SW480 (cell line): ENCODE measurements around the gene INTS3.
"Not testable (repeated sequence)": the region's sequence is repeated elsewhere in the genome, so short reads cannot be mapped to it uniquely, and the experiment has no call there.

Experiments
- DNase-seq: peaks from one replicate; pipeline ENCODE4 v3.0.0-alpha.2; 2016; ENCODE audit warnings: low spot score

The INTS3 gene

GRCh38 chr1:153763365-153764225 lies 35.7 kb downstream of the INTS3 start:
- DNase-seq: no peak

DNA sequence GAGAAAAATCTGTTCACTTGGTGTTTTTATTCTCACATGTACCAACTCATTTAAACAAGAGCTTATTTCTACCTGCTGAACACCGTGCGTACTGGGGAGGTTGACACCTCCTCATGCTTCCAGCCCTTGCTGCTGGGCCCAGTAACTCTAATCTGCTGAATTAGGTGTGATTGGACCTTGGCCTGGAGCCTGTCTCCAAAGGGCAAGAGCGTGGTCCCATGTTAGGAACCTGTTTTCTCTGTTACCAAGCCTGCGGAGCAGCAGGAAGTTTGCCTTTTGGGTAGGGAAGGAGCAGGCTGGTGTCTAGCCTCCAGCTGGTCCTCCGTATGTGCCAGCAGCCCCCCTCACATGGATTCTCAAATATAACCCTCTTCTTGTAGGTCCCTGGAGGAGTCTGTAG lies 36.5 kb downstream of the INTS3 start:
- DNase-seq: no peak

GRCh38 chr1:153766663-153767062 lies 38.8 kb downstream of the INTS3 start:
- not testable (repeated sequence) for DNase-seq

- no peak for DNase-seq
Observed at GRCh38 chr1:153767519-153767918, 39.7 kb downstream of the INTS3 start.

DNA sequence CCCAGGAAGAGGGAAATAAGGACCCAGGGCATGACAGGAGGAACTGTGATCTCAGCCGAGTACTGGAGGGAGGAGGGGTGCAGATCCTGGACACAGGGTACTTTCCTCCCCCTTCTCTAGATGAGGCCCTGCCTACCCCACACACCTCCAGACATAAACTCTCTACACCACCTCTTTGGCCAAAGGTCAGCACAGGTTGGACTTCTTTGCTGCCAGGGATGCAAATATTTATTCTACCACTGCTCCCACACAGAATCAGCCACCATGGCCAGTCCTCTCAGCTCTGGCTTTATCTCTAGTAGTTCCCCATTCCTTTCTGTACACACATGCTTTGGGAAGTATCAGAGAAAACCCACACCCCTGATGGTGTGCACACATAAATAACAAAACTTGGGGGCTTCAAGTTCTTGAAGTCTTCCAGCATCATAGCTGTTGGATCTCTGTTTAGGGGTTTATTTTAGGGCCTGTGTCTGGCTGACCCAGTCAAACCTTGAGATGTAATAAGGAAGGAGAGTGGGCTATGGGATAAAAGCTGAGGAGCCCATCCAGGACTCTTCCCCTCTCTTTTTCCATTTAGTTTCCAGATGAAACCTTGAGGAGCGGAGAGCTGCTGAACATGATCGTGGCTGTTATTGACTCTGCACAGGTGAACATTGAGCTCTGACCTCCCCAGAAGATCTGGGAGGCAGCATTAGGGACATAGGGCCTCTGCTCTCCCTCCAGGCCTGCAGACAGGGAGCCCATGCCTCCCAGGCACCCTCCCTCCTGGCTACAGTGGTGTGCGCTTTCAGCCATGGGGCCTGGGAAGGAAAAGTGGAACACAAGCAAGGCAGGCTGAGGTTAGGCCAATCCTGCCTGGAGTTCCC lies 40.7 kb downstream of the INTS3 start:
- DNase-seq: no peak

DNA sequence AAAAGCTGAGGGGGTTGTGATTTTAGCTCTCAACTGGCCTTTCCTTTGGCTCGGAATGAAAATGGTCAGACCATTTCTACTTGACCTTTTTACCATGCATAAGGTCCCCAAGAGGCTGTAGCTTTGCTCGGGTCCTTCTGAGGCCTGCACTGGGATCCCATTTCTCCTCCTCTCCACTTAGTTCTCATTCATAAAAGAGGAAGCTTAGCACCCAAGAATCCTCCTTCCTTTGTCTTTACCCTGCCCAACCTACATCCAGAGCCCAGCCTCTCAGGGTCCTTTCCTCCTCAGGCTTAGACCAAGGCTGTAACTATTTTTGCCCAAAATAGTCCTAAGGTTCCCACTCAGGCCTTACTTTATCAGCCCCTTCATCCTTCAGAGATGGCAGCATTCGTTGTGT lies 41.4 kb downstream of the INTS3 start:
- DNase-seq: no peak

DNA sequence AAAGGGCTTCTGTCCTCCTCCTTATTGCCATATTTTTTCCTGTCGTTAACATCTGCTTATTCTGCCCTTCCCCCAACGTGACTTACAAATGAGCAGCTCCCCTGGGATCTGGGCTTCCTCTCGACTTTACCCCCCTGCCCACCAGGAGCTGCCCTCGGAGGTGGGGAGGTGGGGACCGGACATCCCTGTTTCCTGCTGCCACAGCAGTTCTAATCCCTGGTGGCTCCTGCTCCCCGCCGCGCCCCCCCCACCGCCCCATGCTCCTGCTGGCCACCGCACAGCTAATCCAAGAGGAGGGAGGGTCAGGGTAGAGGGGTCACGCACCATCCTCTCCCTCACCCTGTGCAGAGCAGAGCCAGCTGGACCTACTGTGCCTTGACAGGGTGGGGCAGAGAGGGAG lies 42.9 kb downstream of the INTS3 start:
- no peak for DNase-seq

DNA sequence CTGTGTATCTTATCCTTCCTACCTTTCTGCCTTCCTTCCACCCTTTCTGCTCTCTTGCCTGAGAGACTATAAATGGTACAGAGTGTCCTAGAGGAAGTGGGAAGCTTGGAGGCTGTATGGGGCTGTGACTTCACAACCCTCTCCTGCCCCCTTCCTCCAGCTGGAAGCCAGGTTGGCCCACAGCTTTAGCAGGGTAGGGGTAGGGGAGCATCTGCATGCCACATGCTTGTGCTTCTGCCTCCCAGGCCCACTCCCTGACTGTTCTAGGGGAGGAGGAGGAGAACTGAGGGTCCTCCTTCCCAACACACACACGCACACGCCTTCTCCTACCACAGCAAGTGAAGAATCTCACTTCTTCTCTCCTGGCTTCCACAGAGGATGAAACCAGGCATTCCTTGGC lies 43.4 kb downstream of the INTS3 start:
- no peak for DNase-seq

DNA sequence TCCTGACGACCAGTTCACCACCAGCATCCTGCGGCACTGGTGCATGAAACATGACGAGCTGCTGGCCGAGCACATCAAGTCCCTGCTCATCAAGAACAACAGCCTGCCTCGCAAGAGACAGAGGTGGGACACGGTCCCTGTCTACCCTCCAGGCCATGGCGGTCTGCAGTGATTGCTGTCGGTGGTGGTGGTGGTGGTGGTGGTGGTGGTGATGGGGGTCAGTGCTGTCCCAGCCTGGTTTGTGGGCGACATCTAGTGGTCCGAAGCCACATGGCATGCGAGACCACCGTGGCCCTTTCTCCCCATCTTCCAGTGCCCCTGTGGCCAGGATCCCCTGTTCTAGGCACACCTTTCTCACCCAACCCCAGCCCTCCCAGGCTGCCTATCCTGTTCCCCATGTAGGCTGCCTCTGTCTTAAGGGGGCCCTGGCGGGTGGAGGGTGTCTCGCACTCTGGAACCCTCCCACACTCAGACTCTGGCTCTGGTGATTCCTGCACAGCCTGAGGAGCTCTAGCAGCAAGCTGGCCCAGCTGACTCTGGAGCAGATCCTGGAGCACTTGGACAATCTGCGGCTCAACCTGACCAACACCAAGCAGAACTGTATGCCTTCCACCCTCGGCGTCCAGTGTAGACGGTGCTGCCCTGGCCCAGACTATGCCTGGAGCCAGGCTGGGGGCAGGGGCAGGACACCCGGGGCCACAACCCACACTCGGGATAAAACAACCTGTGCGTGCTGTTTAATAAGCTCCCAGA lies 44.2 kb downstream of the INTS3 start:
- no peak for DNase-seq

DNA sequence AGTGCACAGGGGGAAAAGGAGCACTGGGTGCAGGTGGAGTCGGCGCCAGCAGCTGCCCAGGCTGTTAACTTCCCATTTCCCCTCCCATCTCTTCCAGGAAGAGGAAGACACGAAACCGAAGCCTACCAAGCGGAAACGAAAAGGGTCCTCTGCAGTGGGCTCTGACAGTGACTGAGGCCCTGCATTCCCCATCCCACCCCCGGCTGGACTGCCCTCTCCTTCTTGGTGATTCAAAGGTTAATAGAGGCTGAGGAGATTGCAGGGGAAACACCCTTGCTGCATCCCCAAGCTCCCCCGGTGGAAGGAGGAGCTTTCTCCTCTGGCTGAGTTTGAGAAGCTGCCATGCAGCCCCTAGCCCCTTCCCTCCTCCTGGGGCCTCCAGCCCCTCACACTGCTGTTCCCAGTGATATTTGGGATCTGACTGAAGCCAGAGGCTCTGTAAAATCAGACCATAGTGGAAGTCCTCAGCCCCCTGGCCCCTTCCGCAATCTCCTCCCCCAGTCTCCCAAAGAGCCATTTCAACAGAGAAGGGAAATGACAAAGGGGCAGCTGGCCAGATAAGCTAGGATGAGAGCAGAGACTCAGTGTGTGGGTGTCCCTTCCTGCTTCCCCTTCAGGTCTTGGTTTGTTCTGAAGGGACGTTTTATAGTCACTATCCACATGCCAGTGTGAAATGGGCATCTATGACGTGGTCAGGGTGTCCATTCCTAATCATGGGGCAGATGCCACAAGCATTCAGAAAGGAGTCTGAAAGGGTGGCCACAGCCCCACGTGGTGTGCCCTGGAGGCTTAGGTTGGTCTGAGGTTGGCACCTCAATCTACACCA lies 45.5 kb downstream of the INTS3 start:
- no peak for DNase-seq

GRCh38 chr1:153774026-153774595 lies 46.3 kb downstream of the INTS3 start:
- DNase-seq: no peak

DNA sequence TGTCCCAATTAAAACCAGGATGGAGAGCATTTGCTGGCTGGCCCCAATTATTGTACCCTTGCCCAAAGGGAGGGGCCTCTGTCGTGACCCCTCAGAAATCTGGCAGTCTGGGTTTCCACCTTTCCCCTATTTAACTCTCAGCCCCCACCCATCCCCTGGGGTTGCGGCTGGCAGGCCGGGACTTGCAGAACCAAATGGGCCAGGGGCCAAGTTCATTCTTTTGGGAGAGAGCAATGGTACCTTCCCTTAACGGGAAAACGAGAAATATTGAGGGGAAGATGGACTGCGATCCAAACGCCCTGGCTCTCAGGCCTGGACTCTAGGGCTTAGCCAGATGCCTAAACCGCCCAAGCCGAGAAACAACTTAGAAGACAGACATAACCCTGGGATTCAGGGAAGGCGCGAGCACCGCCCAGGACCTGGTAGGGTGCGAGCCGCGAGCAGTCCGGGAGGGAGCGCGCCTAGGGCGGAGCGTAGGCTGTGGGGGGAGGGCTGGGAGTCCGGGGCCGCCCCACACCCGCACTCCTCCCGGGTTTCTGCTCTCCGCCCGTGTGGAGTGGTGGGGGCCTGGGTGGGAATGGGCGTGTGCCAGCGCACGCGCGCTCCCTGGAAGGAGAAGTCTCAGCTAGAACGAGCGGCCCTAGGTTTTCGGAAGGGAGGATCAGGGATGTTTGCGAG lies 47.1 kb downstream of the INTS3 start, which contains the start of gene SLC27A3:
TSS of gene SLC27A3 (plus strand) at position 628 of the 678 bp plus-strand sequence. CDS start 91 bp downstream, outside the sequence.
- DNase-seq: no peak

DNA sequence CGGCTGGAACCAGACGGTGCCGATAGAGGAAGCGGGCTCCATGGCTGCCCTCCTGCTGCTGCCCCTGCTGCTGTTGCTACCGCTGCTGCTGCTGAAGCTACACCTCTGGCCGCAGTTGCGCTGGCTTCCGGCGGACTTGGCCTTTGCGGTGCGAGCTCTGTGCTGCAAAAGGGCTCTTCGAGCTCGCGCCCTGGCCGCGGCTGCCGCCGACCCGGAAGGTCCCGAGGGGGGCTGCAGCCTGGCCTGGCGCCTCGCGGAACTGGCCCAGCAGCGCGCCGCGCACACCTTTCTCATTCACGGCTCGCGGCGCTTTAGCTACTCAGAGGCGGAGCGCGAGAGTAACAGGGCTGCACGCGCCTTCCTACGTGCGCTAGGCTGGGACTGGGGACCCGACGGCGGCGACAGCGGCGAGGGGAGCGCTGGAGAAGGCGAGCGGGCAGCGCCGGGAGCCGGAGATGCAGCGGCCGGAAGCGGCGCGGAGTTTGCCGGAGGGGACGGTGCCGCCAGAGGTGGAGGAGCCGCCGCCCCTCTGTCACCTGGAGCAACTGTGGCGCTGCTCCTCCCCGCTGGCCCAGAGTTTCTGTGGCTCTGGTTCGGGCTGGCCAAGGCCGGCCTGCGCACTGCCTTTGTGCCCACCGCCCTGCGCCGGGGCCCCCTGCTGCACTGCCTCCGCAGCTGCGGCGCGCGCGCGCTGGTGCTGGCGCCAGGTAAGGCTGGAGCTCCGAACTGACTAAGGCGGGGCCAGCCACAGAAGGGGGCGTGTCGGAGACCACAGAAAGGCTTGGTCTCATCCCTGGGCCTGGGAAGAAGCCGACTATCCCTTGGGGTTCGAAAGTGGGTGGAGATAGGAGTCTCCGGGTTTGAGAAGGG lies 47.8 kb downstream of the INTS3 start:
- DNase-seq: peak; percentile 72

GRCh38 chr1:153776352-153776751 lies 48.5 kb downstream of the INTS3 start:
- DNase-seq: no peak

DNA sequence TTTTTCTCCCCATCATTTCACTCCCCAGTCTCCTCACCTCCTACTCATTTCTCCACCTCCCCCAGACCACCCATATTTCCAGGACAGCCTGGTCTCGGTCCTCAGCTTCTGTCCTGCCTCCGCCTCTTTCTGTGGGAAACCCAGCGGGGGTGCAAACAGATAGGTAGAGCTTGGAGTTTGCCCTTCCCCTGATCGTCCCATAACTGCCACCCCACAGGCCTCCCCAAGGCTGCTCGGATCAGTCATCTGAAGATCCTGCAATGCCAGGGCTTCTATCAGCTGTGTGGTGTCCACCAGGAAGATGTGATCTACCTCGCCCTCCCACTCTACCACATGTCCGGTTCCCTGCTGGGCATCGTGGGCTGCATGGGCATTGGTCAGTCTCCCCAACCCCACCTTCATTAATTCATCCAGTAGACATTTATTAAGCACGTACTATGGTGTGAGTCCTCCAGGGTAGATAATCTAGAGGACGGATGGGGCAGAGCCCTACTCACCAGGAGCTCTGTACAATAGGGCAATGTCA lies 49.1 kb downstream of the INTS3 start:
- DNase-seq: no peak

DNA sequence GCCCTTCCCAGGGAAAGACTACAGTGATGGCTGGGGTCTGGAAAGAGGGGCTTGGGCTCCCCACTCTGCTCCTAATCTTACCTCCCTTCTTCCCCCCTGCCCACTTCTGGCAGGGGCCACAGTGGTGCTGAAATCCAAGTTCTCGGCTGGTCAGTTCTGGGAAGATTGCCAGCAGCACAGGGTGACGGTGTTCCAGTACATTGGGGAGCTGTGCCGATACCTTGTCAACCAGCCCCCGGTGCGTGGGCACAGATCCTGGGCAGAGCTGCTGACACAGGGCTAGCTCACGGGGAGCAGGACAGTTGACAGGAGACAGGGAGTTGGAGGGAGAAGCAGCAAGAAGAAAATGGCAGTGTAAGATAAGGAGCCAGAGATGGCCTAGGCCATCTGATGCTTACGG lies 49.8 kb downstream of the INTS3 start:
- no peak for DNase-seq

DNA sequence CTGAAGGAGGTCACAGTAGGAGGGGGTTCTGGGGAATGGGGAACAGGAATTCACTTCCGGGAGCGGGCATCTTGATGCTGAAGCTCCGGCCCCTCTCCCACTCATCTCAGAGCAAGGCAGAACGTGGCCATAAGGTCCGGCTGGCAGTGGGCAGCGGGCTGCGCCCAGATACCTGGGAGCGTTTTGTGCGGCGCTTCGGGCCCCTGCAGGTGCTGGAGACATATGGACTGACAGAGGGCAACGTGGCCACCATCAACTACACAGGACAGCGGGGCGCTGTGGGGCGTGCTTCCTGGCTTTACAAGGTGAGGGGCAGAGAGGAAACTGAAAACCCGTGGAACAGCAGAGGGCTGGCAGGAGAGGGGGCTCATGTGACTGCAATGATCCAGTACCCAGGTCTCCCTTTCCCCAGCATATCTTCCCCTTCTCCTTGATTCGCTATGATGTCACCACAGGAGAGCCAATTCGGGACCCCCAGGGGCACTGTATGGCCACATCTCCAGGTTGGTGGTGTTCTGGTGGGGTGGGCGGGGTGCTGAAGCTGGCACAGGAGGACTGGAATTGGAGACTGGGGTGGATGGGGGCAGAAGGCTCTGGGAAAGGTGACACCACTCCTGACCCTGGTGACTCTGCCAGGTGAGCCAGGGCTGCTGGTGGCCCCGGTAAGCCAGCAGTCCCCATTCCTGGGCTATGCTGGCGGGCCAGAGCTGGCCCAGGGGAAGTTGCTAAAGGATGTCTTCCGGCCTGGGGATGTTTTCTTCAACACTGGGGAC lies 50.4 kb downstream of the INTS3 start:
- no peak for DNase-seq

DNA sequence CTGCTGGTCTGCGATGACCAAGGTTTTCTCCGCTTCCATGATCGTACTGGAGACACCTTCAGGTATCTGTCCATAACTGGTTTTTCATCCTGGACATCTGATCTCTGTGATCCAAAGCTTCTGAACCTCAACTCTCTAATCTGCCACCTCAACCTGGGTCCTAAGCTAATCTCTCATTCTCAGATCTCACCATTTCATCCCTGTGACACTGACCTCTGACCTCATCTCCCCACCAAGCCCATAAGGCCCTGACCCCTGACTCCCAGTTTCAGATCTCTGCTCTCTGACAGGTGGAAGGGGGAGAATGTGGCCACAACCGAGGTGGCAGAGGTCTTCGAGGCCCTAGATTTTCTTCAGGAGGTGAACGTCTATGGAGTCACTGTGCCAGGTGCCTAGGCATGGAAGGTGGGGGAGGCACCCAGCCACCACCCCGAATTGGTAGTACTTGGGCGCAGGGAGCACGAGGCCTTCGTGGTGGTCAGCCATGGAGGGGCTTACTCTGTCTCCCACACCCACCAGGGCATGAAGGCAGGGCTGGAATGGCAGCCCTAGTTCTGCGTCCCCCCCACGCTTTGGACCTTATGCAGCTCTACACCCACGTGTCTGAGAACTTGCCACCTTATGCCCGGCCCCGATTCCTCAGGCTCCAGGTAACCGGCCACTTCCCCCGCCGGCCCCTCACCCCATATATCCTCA lies 51.1 kb downstream of the INTS3 start:
- DNase-seq: no peak
